Thymus (tissue), 2 donors: ENCODE data around the gene COPZ1. TPM values are rescaled to one million over a fixed set of nuclear protein-coding genes. Genes with fewer than 3 reads are reported as not detected.

Experiments used
- polyA plus RNA-seq: library from polyadenylated mRNA; stranded (reverse); fragments of 200-250 nt; gene quantifications from one replicate; pipeline ENCODE4 v1.2.3, GENCODE V29; 2013
- total RNA-seq: library from RNA; stranded (reverse); fragments of 120-200 nt; gene quantifications from one replicate; pipeline ENCODE4 v1.2.4, GENCODE V29; 2013
- donor health status: healthy.

The COPZ1 gene
- total and polyA plus RNA-seq, 2 donors: 94.9 to 117 TPM

Other genes starting within 250 kb of the COPZ1 start
- 23.5 TPM for gene SMUG1, start 136.1 kb upstream of the COPZ1 start, total RNA-seq
- 28.4 TPM for gene SMUG1, start 136.1 kb upstream of the COPZ1 start, polyA plus RNA-seq
- 48.1 TPM for gene CBX5, start 45.0 kb upstream of the COPZ1 start, total RNA-seq
- 8.4 TPM for gene CBX5, start 45.0 kb upstream of the COPZ1 start, polyA plus RNA-seq
- 762 TPM for gene HNRNPA1, start 44.4 kb upstream of the COPZ1 start, total RNA-seq
- 1,267 TPM for gene HNRNPA1, start 44.4 kb upstream of the COPZ1 start, polyA plus RNA-seq
- 4.7 TPM for gene NFE2, start 24.1 kb upstream of the COPZ1 start, total RNA-seq
- gene NFE2, start 24.1 kb upstream of the COPZ1 start, polyA plus RNA-seq: 2.8 TPM
- 0.57 TPM for gene GPR84, start 39.4 kb downstream of the COPZ1 start, total RNA-seq
- gene GPR84, start 39.4 kb downstream of the COPZ1 start, polyA plus RNA-seq: 0.62 TPM
- 1.6 TPM for gene ZNF385A, start 59.6 kb downstream of the COPZ1 start, total RNA-seq
- gene ZNF385A, start 59.6 kb downstream of the COPZ1 start, polyA plus RNA-seq: 13.6 TPM
- gene ITGA5, start 94.1 kb downstream of the COPZ1 start, total RNA-seq: 16.7 TPM
- 25.0 TPM for gene ITGA5, start 94.1 kb downstream of the COPZ1 start, polyA plus RNA-seq
- 4.9 TPM for gene GTSF1, start 148.5 kb downstream of the COPZ1 start, total RNA-seq
- 4.2 TPM for gene GTSF1, start 148.5 kb downstream of the COPZ1 start, polyA plus RNA-seq
- 108 TPM for gene NCKAP1L, start 172.6 kb downstream of the COPZ1 start, total RNA-seq
- gene NCKAP1L, start 172.6 kb downstream of the COPZ1 start, polyA plus RNA-seq: 34.5 TPM
- gene PDE1B, start 224.5 kb downstream of the COPZ1 start, total RNA-seq: 1.4 TPM
- gene PDE1B, start 224.5 kb downstream of the COPZ1 start, polyA plus RNA-seq: 6.6 TPM